IMR-90 (cell line): Measurements from ENCODE around the gene DBN1. TPM values are rescaled to one million over a fixed set of nuclear protein-coding genes. Genes with fewer than 3 reads are reported as not detected.

Experiments used
- ATAC-seq: fragments of 200-7000 bp; cut with Tn5 transposase; 2 replicates; pipeline ENCODE4 v1.9.1; 2020; ENCODE audit warnings: low read depth, mild to moderate bottlenecking, moderate library complexity
- BruUV-seq: library from RNA; stranded (reverse); fragments of 400-500 nt; replicated peaks from 2 replicates; lab custom pipeline; 2021; lab: Mats Ljungman, UMichigan
- CTCF ChIA-PET: fragments of 300-600 bp; formaldehyde crosslinking; extraction: SDS; loops from one replicate; lab custom pipeline; 2021; ENCODE audit warnings: antibody characterized with exemption; lab: Yijun Ruan, JAX
- POLR2A ChIA-PET: fragments of 300-600 bp; sonication (Branson Sonifier 250); formaldehyde crosslinking; loops from one replicate; lab custom pipeline; 2022; ENCODE audit warnings: antibody characterized with exemption; ENCODE audit not compliant: unreplicated experiment; lab: Charles Lee
- DNase-seq: peaks from one replicate; pipeline ENCODE4 v3.0.0; 2013
- H2AFZ ChIP-seq: replicated peaks from 2 replicates; pipeline ENCODE3; 2013; ENCODE audit warnings: low read length, mild to moderate bottlenecking; ENCODE audit not compliant: poor library complexity
- H2AK5ac ChIP-seq: 2 replicates; pipeline ENCODE4 v1.6.1; 2013; ENCODE audit warnings: low read depth, low read length, inconsistent platforms
- H2AK9ac ChIP-seq: replicated peaks from 2 replicates; pipeline ENCODE3; 2013; ENCODE audit warnings: mild to moderate bottlenecking, low read depth, low read length, moderate library complexity; ENCODE audit not compliant: poor library complexity
- H2BK120ac ChIP-seq: 2 replicates; pipeline ENCODE4 v1.6.1; 2013; ENCODE audit warnings: low read depth, low read length, inconsistent platforms
- H2BK15ac ChIP-seq: 3 replicates; pipeline ENCODE4 v1.6.1; 2013; ENCODE audit warnings: low read depth, low read length, inconsistent platforms
- H2BK20ac ChIP-seq: 2 replicates; pipeline ENCODE4 v1.6.1; 2013; ENCODE audit warnings: low read depth, mild to moderate bottlenecking, inconsistent platforms, low read length, moderate library complexity
- H2BK5ac ChIP-seq: 2 replicates; pipeline ENCODE4 v1.6.1; 2013; ENCODE audit warnings: mild to moderate bottlenecking, low read depth, low read length, inconsistent platforms; ENCODE audit not compliant: poor library complexity, severe bottlenecking
- H3K14ac ChIP-seq: replicated peaks from 2 replicates; pipeline ENCODE4 v1.6.1; 2013; ENCODE audit warnings: low read depth, low read length, inconsistent platforms
- H3K18ac ChIP-seq: 2 replicates; pipeline ENCODE4 v1.6.1; 2013; ENCODE audit warnings: low read depth, low read length, control low read depth
- H3K23ac ChIP-seq: 2 replicates; pipeline ENCODE4 v1.6.1; 2013; ENCODE audit warnings: low read depth, low read length, inconsistent platforms
- H3K27ac ChIP-seq: 2 replicates; pipeline ENCODE4 v1.5.1; 2013; ENCODE audit warnings: mild to moderate bottlenecking, control low read depth, low read length; ENCODE audit not compliant: insufficient read depth
- H3K27me3 ChIP-seq: 2 replicates; pipeline ENCODE4 v1.6.1; 2013; ENCODE audit warnings: low read length; ENCODE audit not compliant: control insufficient read depth, insufficient read depth
- H3K36me3 ChIP-seq: 2 replicates; pipeline ENCODE4 v1.6.1; 2013; ENCODE audit warnings: low read length, mixed read lengths; ENCODE audit not compliant: control insufficient read depth, insufficient read depth
- H3K4ac ChIP-seq: 2 replicates; pipeline ENCODE4 v1.6.1; 2013; ENCODE audit warnings: low read depth, low read length, inconsistent platforms
- H3K4me1 ChIP-seq: 2 replicates; pipeline ENCODE4 v1.6.1; 2013; ENCODE audit warnings: low read length, mixed read lengths; ENCODE audit not compliant: control insufficient read depth, insufficient read depth
- H3K4me2 ChIP-seq: 2 replicates; pipeline ENCODE4 v1.6.1; 2013; ENCODE audit warnings: low read depth, mild to moderate bottlenecking, control low read depth, low read length, moderate library complexity
- H3K4me3 ChIP-seq: 2 replicates; pipeline ENCODE4 v1.5.1; 2013; ENCODE audit warnings: low read depth, mild to moderate bottlenecking, control low read depth, low read length, moderate library complexity; ENCODE audit not compliant: insufficient read depth
- H3K56ac ChIP-seq: 2 replicates; pipeline ENCODE4 v1.6.1; 2013; ENCODE audit warnings: low read length, inconsistent platforms; ENCODE audit not compliant: insufficient read depth; ENCODE audit errors: extremely low read depth
- H3K79me1 ChIP-seq, 2 experiments: 2 replicates each; pipeline ENCODE4 v1.6.1; 2013; ENCODE audit warnings: low read length in 2 of 2, inconsistent platforms in 1 of 2, low read depth in 1 of 2
- H3K9ac ChIP-seq: 2 replicates; pipeline ENCODE4 v1.6.1; 2013; ENCODE audit warnings: low read depth, low read length, control low read depth
- H3K9me1 ChIP-seq: 2 replicates; pipeline ENCODE4 v1.6.1; 2013; ENCODE audit warnings: low read length, inconsistent platforms; ENCODE audit not compliant: insufficient read depth
- H3K9me3 ChIP-seq: 2 replicates; pipeline ENCODE4 v1.6.1; 2013; ENCODE audit warnings: low read length; ENCODE audit not compliant: control insufficient read depth, insufficient read depth
- H4K20me1 ChIP-seq: 2 replicates; pipeline ENCODE4 v1.6.1; 2013; ENCODE audit warnings: low read length, inconsistent platforms; ENCODE audit not compliant: insufficient read depth
- H4K5ac ChIP-seq: 2 replicates; pipeline ENCODE4 v1.6.1; 2013; ENCODE audit warnings: mild to moderate bottlenecking, low read depth, low read length, control low read depth
- H4K8ac ChIP-seq, 2 experiments: 2 replicates each; pipeline ENCODE4 v1.6.1; 2013; ENCODE audit warnings: low read depth in 2 of 2, low read length in 2 of 2, control low read depth in 1 of 2, inconsistent platforms in 1 of 2
- H4K91ac ChIP-seq: 2 replicates; pipeline ENCODE4 v1.6.1; 2013; ENCODE audit warnings: low read depth, low read length, inconsistent platforms; ENCODE audit not compliant: insufficient read depth
- CEBPB ChIP-seq: IDR thresholded peaks from 2 replicates; pipeline ENCODE4 v1.6.1; 2012; ENCODE audit warnings: low read depth, low read length, improper control_type of control experiment
- FOS ChIP-seq: fragments of 150-350 bp; IDR thresholded peaks from 2 replicates; pipeline ENCODE4 v1.6.1; 2016; ENCODE audit warnings: low read depth, low read length
- MAZ ChIP-seq: IDR thresholded peaks from 2 replicates; pipeline ENCODE4 v1.6.1; 2012; ENCODE audit warnings: low read depth, mild to moderate bottlenecking, low read length, improper control_type of control experiment, moderate library complexity, borderline replicate concordance
- MXI1 ChIP-seq: IDR thresholded peaks from 2 replicates; pipeline ENCODE4 v1.6.1; 2012; ENCODE audit warnings: low read depth, mild to moderate bottlenecking, low read length, moderate library complexity, borderline replicate concordance
- RCOR1 ChIP-seq: IDR thresholded peaks from 2 replicates; pipeline ENCODE4 v1.6.1; 2012; ENCODE audit warnings: mild to moderate bottlenecking, low read length, improper control_type of control experiment; ENCODE audit not compliant: insufficient replicate concordance
- SMC3 ChIP-seq: fragments of 150-350 bp; IDR thresholded peaks from 2 replicates; pipeline ENCODE4 v1.6.1; 2016; ENCODE audit warnings: low read depth, mild to moderate bottlenecking, antibody characterized with exemption, low read length, moderate library complexity
- WGBS, 2 experiments: methylation state at CpG; one replicate each; pipeline versions ENCODE4 v1.1.5 to v1.1.7; 2013; ENCODE audit warnings: missing lambda C conversion rate in 2 of 2; ENCODE audit not compliant: insufficient read length in 1 of 2; ENCODE audit errors: extremely low coverage in 2 of 2; 5-methylcytosine and 5-hydroxymethylcytosine counted together
- dilution Hi-C: fragments of 300-500 bp; cut with HindIII; formaldehyde crosslinking; loops from one replicate; pipeline ENCODE4 v1.14.3; 2018; ENCODE audit warnings: low sequenced_read_pairs; ENCODE audit not compliant: unreplicated experiment
- in situ Hi-C: fragments of 300-500 bp; cut with MboI; formaldehyde crosslinking; loops from 3 replicates; pipeline ENCODE4 v1.14.3; 2019; ENCODE audit warnings: low sequenced_read_pairs, inconsistent platforms, mixed read lengths
- intact Hi-C: fragments of 100-400 bp; cut with micrococcal nuclease; formaldehyde crosslinking; loops from 2 replicates; pipeline ENCODE4 v1.10.0; 2022
- polyA plus RNA-seq, 3 experiments: library from polyadenylated mRNA; depleted of rRNA; stranded (reverse); fragments of >200 nt; gene quantifications; 2 replicates each; pipeline ENCODE4 v1.2.3, GENCODE V29; 2012; ENCODE audit warnings: low replicate concordance in 1 of 3
- total RNA-seq: library from RNA; depleted of rRNA; stranded (reverse); fragments of >200 nt; gene quantifications from 2 replicates; pipeline ENCODE4 v1.2.3, GENCODE V29; 2012
- TF ChIP-seq, protein P1 (sequence below): conservative IDR thresholded peaks from 2 replicates; pipeline ENCODE4 v1.5.1; 2012; ENCODE audit warnings: mild to moderate bottlenecking, low read depth, low read length, improper control_type of control experiment

Gene DBN1
- total and polyA plus RNA-seq, 2 of the 4 experiments (the other 2 are of a cell fraction), result 122 to 187 TPM

DNA sequence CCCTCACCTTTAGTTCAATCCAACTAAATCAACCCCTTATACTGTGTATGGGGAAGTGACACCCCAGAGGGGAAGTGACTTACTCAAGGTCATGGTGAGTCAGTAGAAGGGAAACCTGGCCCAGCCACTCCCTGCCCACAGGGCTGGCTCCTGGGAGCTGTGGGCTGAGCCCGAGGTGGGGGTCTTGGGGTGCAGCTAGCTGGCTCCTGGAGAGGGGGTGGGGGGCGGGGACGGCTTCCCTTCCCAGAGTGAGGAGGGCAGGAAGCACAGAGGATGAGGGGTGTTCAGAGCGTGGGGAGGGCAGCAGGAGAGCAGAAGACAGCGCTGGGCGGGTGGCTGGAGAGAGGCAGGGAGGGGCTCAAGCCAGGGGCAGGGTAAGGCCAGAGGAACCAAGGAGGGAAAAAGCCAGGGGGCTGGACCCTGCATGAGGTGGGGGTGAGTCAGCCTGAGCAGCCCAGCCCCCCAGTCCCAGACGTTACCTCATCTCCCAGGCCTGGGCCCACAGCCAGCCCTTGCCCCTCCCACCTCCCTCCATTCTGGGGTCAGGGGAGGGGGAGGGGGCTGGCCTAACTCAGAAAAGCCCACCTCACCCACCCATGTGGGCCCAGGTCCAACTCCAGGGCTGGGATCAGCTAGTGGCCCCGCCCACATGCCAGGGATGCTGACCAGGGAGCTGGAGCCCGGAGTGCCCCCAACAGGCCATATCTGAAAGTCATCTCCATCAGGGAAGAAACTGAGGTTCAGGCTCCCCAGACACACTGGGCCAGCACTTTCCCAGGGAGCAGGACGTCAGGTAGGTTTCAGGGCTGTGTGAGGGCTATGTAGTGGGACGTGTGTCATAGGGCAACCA lies 21.1 kb upstream of the DBN1 start:
- H3K4ac ChIP-seq, result peak overlapping the region; percentile 100
- peak overlapping the region; percentile 87; the same call in 1 of the 3 replicates for H2BK15ac ChIP-seq
- H2AFZ ChIP-seq, result peak overlapping the region; percentile 70
- in situ Hi-C loops (no loop called here), dilution Hi-C loops (no loop called here), intact Hi-C loops (no loop called here)
- ChIA-PET CTCF (interaction anchor here (0.9 to 1.6 kb wide), 2 partner anchors 37 to 52 kb away, joined by 4 to 6 read pairs; no protein-coding TSS in a partner anchor), POLR2A (interaction anchor here (0.5 to 2.1 kb wide), 9 partner anchors 11 to 941 kb away, joined by 3 to 11 read pairs (median 3); partner anchors contain the start of gene GRK6)
- H3K4me3 ChIP-seq, result peak overlapping the region; percentile 10; the same call in 1 of the 2 replicates
- 0% methylated on average over 3 of the region's 11 CpGs; no CpG with 5 or more reads in 1 of the 2 experiments for WGBS, 2 experiments
- H2BK20ac ChIP-seq, result peak overlapping the region; percentile 85
- H4K91ac ChIP-seq, result peak overlapping the region; percentile 99
- H3K18ac ChIP-seq, result peak overlapping the region; percentile 87
- no TSS peak for BruUV-seq
- peak; percentile 92 for DNase-seq
- H3K79me1 ChIP-seq, result peaks cover 29 to 72% of the 10 kb centered on the region in 2 experiments
- H3K27me3 ChIP-seq, result no peaks in the 10 kb centered on the region
- H2AK9ac ChIP-seq, result peak overlapping the region; percentile 100
- peak overlapping the region; percentile 100 for H3K9ac ChIP-seq
- peaks cover 7% of the 10 kb centered on the region for H3K9me1 ChIP-seq
- H3K4me1 ChIP-seq, result peaks cover 31% of the 10 kb centered on the region
- TF ChIP-seq MAZ, result peak; percentile 96
- no peak; the same call in 1 of the 2 replicates for TF ChIP-seq SMC3
- peak; percentile 74 for TF ChIP-seq CEBPB
- no peak for TF ChIP-seq RCOR1
- 0 out of 2 replicates have a peak, but pooled peaks have one; percentile 48 for TF ChIP-seq MXI1
- TF ChIP-seq FOS, result peak; percentile 89
- TF ChIP-seq, protein P1, sequence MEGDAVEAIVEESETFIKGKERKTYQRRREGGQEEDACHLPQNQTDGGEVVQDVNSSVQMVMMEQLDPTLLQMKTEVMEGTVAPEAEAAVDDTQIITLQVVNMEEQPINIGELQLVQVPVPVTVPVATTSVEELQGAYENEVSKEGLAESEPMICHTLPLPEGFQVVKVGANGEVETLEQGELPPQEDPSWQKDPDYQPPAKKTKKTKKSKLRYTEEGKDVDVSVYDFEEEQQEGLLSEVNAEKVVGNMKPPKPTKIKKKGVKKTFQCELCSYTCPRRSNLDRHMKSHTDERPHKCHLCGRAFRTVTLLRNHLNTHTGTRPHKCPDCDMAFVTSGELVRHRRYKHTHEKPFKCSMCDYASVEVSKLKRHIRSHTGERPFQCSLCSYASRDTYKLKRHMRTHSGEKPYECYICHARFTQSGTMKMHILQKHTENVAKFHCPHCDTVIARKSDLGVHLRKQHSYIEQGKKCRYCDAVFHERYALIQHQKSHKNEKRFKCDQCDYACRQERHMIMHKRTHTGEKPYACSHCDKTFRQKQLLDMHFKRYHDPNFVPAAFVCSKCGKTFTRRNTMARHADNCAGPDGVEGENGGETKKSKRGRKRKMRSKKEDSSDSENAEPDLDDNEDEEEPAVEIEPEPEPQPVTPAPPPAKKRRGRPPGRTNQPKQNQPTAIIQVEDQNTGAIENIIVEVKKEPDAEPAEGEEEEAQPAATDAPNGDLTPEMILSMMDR, result peak; percentile 55
- H3K4me2 ChIP-seq, result peak overlapping the region; percentile 82
- peak overlapping the region; percentile 100 for H2AK5ac ChIP-seq
- no peaks in the 10 kb centered on the region for H3K9me3 ChIP-seq
- H2BK120ac ChIP-seq, result peak overlapping the region; percentile 93
- H4K20me1 ChIP-seq, result peaks cover 74% of the 10 kb centered on the region
- peaks cover 57% of the 10 kb centered on the region for H3K36me3 ChIP-seq
- H3K23ac ChIP-seq, result peak overlapping the region; percentile 100
- H3K27ac ChIP-seq, result peak overlapping the region; percentile 100
- H4K5ac ChIP-seq, result peak overlapping the region; percentile 90
- ATAC-seq, result peak; percentile 24
- peak overlapping the region; percentile 100 for H2BK5ac ChIP-seq
- H3K56ac ChIP-seq, result peak overlapping the region; percentile 90
- H3K14ac ChIP-seq, result peak overlapping the region; percentile 99
- H4K8ac ChIP-seq, result peak overlapping the region; percentile 96 to 97
